ENCODE data around the gene SH3RF2. TPM values are rescaled to one million over a fixed set of nuclear protein-coding genes. Genes with fewer than 3 reads are reported as not detected.

SH3RF2 gene
- polyA plus RNA-seq, 1 experiment, result 0.45 TPM

- DNase-seq (ENCODE audit: low read depth), result no peak
- Histone ChIP-seq H3K36me3 (ENCODE audit: control insufficient read depth, insufficient read depth, low read length) (no peaks in the 10 kb centered on the region), H3K4me3 (ENCODE audit: low read depth, low read length) (no peak overlapping the region), H3K27me3 (ENCODE audit: control insufficient read depth, insufficient read depth, low read length) (peaks cover 10% of the 10 kb centered on the region)
- no peak for TF ChIP-seq CTCF (IDR thresholded peaks at IDR 0.05; ENCODE audit: insufficient read depth, low read depth, low read length)
- ChIA-PET CTCF (interaction anchor here (1.0 kb wide), 1 partner anchor 194 kb away, joined by 3 read pairs; no protein-coding TSS in a partner anchor), POLR2A (no interaction called here)
Observed at GRCh38 chr5:145947581-145947980, 11.2 kb downstream of the SH3RF2 start.

- no peak for TF ChIP-seq CTCF (IDR thresholded peaks at IDR 0.05; ENCODE audit: insufficient read depth, low read depth, low read length)
- Histone ChIP-seq H3K4me3 (ENCODE audit: low read depth, low read length) (no peak overlapping the region), H3K27me3 (ENCODE audit: control insufficient read depth, insufficient read depth, low read length) (peaks cover 11% of the 10 kb centered on the region), H3K36me3 (ENCODE audit: control insufficient read depth, insufficient read depth, low read length) (no peaks in the 10 kb centered on the region)
- DNase-seq (ENCODE audit: low read depth), result no peak
- ChIA-PET CTCF (no interaction called here), POLR2A (no interaction called here)
Observed at GRCh38 chr5:145948047-145948446, 11.7 kb downstream of the SH3RF2 start.

GRCh38 chr5:145948921-145949320 is 12.5 kb downstream of the SH3RF2 start:
- no peak for TF ChIP-seq CTCF (IDR thresholded peaks at IDR 0.05; ENCODE audit: insufficient read depth, low read depth, low read length)

GRCh38 chr5:145949474-145949873 is 13.1 kb downstream of the SH3RF2 start:
- no peak overlapping the region for H3K4me3 ChIP-seq (ENCODE audit: low read depth, low read length)
- POLR2A ChIA-PET, result no interaction called here
- no peak for DNase-seq (ENCODE audit: low read depth)
- H3K27me3 ChIP-seq (ENCODE audit: control insufficient read depth, insufficient read depth, low read length), result peaks cover 11% of the 10 kb centered on the region
- H3K36me3 ChIP-seq (ENCODE audit: control insufficient read depth, insufficient read depth, low read length), result no peaks in the 10 kb centered on the region
- TF ChIP-seq CTCF (IDR thresholded peaks at IDR 0.05; ENCODE audit: insufficient read depth, low read depth, low read length), result no peak
- CTCF ChIA-PET, result no interaction called here

More at GRCh38 chr5:145948921-145949320, 12.5 kb downstream of the SH3RF2 start:
- CTCF ChIA-PET, result no interaction called here
- DNase-seq (ENCODE audit: low read depth), result no peak
- Histone ChIP-seq H3K4me3 (ENCODE audit: low read depth, low read length) (no peak overlapping the region), H3K36me3 (ENCODE audit: control insufficient read depth, insufficient read depth, low read length) (no peaks in the 10 kb centered on the region), H3K27me3 (ENCODE audit: control insufficient read depth, insufficient read depth, low read length) (peaks cover 11% of the 10 kb centered on the region)
- POLR2A ChIA-PET, result no interaction called here

- ChIA-PET POLR2A (no interaction called here), CTCF (no interaction called here)
- DNase-seq (ENCODE audit: low read depth), result no peak
- no peaks in the 10 kb centered on the region for H3K36me3 ChIP-seq (ENCODE audit: control insufficient read depth, insufficient read depth, low read length)
- TF ChIP-seq CTCF (IDR thresholded peaks at IDR 0.05; ENCODE audit: insufficient read depth, low read depth, low read length), result no peak
- H3K27me3 ChIP-seq (ENCODE audit: control insufficient read depth, insufficient read depth, low read length), result peaks cover 10% of the 10 kb centered on the region
- H3K4me3 ChIP-seq (ENCODE audit: low read depth, low read length), result no peak overlapping the region
Observed at GRCh38 chr5:145951071-145951470, 14.7 kb downstream of the SH3RF2 start.
